ENCODE results near the gene ADCY9.
A peak's percentile ranks its signal among the peaks of the same experiment; 100 is the strongest.

Gene ADCY9

DNA sequence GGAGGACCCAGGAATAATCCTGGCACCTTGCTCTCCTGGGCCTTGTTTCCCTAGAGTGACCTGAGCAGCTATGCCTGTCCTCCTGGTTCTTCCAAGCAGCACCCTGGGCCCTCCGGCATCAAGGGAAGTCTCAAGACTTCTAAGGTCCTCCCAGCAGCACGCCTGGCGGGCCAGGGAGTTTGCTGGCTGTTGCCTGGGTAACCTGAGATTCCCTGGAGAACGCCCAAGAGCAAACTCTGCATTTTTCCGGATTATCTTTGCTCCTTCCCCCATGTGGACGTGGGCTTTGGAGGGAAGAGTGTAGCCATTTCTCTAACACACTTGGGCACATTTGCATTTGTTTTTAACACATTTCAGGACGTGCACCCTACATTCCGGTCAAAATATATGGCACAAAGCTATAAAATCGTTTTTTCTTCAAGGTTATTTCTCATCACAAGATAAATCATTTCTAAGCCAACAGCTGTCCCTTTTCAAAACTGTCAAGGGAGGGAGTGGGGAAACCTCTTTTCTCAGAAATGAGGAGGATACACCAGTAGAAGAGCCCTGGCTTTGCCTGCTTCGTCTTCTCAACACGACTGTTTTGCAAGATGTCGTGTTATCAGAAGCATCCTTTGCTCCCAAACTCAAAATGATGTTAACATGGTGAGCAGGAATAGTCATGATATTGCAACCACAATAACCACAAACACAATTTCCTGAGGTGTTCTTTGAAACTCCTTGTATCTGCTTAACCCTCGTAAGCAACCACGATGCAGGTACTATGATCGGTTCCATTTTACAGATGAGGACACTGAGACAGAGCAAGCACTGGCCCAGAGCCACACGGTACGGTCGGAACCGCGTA is 116.5 kb downstream of the ADCY9 start:
- DNase-seq, result peak; percentile 71

DNA sequence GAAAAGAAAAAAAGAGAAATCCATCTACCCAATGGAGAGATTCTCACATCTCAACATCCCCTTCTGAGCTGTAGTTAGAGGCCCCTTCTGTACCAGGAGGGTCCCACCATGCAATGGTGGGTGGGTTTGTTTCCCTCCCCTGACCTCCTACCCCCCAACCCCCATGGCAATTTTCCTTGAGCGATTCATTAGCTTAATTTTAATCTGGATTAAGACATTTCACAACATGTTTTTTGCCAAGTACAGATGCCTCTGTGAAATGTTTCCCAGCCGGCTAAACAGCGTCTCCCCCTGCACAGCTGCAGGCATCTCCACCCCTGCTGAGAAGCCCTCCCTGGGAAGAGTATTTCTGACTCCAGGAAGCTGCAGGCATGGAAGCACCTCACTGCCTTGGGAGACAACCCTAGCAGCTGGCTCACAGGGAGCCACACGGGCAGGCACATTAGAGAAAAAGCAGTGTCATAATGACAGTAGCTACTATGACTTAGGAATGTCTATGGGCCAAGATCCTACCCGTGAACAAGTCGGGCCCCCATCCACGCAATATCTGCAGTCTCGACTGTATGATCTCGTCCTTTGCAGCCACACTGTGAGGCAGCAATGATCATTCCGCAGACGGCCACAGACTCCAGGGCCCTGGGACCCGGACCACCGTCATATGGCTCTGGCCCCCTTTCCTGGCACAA is 117.3 kb downstream of the ADCY9 start:
- peak; percentile 43 for DNase-seq

DNA sequence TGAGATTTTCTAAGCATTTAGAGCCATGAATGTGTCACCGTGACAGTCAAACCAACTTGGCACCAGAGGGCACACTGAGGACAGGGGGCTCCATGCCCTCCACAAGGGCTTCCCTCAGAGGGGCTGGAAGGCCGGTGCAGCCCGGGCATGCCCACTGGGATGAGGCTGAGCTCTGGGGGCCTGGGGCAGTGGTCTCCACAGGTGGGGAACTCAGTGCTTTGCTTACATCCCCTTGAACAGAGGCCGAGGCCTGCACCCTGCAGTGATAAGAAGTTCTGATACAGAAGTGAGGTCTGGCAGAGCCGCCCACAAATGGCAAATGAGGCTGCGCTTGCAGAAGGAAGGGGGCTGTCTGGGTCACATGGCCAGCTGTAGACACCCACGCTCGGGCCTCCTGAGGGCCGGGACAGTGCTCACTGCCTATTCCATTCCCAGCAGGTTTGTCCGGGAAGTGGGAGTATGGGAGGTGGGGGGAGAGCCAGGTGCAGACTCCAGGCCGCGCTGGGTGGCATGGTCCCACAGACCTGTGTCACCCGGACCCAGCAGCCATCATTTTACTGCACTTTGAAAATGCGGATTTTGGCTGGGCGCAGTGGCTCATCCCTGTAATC is 118.9 kb downstream of the ADCY9 start:
- DNase-seq, result no peak

DNA sequence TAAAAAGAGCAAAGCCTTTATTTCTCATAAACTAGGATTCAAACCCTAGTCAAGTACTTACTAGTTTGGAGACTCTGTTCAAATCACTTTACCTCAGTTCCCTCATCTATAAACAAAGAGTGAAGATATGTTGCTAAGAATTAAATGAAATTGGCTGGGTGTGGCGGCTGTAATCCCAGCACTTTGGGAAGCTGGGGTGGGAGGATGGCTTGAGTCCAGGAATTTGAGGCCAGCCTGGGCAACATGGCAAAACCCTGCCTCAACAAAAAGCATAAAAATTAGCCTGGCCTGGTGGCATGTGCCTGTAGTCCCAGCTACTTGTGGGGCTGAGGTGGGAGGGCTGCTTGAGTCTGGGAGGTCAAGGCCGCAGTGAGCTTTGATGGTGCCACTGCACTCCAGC is 121.2 kb downstream of the ADCY9 start:
- DNase-seq, result no peak

DNA sequence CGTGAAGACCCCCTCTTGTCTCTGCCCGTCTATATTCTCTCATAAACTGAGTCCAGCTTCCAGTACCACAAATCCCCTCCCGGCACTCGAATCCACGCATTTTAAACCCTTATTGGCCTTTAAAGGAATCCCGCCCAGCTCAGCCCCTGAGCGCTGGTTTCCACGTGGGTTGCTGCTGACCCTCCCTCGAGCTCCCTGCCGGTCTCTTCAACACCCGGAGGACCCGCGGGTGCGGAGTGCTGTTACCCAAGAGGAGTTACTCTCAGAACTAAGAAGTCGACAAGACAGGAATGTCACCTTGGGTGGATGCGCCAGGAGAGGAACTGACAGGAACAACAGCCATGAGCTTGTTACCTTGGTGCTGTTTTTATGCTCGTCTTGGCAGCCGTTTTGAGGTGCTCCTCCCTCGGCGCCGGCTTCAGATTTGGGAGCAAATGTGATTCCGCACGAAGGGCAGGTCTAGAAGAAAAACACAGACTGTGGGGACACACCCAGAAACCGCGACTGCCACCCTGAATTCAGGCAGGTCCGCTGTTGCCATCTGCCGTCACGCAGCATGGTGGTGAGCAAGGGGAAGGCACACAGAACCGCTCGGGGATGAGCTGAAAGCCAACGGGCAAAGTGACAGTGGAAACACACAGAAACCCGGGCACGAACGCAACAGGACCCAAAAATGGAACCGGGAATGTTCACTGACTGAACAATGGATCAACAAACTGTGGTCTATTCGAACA is 123.0 kb downstream of the ADCY9 start:
- no peak for DNase-seq

DNA sequence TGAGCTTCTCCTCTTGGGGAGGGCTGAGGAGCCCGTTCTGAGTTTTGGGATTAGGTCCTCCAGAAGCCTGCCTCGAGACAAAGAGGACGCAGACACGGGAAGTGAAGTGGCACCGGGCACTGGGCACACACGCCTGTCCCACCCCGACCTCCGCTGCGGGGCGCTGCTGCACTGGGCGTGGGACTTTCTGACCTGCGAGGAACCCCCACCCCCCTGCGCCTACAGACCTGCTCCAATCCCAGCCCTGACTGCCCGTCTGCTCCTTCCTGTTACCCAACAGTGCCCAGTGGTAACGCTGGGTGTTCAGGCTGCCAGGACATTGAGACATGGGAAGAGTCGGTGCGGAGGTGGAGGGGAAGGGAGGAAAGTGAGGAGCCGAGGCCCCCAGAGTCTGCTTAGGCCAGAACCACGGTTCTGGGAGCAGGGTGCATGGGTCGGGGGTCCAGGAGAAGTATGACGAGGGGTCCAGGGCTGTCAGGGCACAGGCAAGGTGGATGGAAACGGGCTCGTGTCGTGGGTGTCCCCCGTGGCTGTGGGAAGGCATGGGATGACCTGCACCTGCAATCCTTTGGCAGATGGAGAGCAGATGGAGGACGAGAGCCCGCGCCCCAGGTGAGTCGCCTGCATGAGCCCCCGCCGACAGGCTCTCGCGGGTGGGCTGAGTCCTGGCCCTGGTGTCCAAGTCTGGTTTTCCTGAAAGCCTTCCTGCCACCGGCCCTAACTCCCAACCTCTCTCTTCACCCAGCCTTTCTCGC is 123.8 kb downstream of the ADCY9 start:
- DNase-seq, result no peak

DNA sequence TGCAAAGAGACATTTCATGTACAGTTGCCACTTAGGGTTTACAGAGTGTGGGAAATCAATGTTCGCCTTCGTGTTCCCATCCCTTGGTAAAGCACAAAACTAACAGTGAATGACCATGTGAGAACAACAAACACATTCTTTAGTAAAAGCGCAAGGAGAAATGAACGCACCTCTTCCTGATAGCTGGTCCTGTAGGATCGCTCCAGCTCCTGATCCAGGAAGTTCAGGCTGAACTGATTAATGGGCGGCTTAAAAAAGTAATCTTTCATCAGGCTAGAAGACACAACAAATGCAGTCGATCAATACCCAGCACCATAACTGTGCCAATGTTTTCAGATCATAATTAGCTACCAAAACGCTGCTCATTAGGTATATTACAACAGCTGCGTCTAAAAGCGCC is 127.4 kb downstream of the ADCY9 start:
- no peak for DNase-seq

DNA sequence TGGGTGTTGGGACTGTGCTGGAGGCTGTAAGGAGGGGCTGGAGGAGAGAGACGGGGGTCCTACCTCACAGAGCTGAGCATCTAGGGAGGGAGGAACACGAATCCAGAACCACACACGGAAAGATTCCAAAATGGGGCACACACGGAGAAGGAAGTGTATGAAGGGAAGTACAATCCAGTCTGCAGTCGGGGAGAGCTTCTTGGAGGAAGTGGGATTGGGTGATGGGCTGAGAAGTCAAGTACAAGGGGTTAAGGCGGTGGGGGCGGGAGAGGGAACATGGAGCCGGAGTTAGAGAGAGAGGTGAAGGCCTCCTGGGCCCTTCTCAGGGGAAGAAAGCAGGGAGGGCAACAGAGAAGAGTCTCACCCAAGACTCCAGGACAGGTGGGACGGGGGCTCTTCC is 128.2 kb downstream of the ADCY9 start:
- DNase-seq, result no peak

DNA sequence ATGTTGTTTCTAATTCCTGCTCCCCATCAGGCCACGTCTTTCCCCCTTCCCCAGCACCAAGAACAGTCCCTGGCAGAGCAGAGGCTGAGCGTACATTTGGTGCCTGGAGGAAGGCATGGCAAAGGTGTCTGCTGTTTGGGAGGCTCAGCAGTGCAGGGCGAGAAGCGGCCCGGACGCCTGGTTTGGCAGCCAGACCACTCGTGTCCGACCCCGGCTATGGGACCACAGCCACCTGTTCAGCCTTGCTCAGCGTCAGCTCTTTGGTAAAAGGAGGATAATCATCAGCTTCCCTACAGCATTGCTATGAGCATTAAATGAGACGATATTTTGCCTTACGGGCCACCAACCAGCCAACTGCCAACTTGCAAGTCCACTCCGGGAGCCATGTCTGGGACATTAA is 129.0 kb downstream of the ADCY9 start:
- no peak for DNase-seq

DNA sequence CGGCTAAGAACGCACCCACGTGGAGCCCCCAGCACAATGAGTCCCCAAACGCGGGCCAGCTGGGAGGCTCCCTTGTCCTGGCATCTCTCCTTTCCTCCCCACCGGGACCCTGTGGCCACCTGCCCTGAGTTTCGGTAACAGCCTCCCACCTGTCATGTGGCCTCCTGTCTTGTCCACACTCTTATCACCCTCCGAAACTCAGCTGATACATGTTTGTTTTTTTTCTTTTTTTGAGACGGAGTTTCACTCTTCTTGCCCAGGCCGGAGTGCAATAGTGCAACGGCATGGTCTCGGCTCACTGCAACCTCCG is 130.1 kb downstream of the ADCY9 start:
- DNase-seq, result no peak

DNA sequence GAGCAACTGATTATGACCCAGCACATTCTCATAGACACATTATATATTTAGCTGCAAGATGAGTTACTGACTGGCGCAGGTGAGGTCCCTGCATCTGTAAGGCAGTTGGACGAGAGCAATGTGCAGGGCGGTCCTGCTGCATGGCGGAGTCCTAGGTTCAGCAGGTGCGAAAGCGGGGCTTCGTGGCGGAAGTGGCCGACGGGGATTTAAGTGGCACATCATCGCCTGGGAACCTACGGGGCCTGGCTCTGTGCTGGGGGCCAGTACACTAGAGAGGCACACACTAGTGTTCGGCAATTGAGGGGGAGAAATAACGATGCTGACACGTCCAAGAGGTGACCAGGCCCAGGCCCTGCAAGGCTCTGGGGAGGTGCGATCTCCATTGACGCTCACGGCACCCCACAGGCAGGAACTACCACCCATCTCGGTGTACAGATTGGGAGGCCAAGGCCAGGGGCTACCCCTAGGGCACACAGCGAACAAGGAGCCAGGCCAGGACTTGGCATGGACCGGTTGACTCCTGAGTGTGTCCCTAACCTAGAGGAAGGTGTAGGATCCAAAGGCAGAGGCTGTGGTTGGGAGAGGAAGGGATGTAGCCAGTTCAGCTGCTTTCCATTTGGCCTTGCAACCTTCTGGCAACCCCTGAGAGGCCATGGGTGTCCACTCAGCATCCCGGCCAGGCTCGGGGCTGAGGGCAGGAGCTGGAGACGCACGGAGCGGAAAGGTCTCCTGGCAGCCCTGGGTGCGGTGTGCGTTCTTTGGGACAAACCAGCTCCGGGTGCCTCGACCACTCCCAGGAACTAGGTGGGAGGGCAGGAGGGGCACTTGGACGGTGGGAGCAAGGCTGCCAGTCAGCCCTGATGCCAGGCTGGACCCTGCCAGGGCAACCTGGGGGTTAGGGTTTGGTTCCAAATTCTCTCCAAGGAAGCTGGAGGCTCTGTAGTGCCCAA is 131.9 kb downstream of the ADCY9 start:
- no peak for DNase-seq

DNA sequence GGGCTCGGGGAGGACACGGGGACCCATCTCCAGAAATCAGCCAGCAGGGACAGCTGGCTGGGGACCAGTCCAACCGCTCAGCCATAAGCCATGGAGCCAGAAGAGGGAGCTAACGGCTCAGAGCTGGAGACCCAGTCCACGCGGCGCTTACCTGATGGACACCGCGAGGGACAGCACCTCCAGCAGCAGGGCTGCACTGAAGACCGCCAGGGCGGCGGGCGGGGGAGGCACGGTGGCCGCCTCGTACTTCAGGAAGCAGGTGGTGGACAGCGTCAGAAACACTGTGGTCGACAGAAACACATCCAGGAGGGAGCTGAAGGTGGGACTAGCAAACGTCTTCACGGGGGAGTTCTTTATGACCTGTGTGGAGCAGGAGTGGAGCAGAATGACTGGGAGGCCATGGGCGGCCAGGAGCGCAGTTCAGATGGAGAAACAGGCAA is 133.1 kb downstream of the ADCY9 start:
- peak; percentile 69 for DNase-seq

DNA sequence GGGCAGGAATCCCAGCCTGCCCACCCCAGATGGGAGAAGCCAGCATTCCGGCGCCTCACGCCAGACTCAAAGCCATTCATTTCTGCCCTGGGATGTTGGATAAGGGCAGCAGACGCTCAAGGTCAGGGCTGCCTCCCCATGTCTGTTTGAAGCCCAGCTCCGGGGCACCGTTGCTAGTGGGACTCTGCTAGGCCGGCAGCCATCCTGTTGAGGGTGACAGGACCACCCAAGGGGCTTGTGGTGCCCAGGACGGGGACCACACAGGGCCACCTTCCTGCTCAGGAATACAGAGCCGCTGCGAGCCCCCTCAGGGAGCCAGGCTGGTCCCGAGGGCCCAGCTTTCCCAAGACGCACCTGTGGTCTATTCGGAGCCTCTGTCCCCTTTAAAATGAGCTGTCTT is 134.0 kb downstream of the ADCY9 start:
- DNase-seq, result no peak

DNA sequence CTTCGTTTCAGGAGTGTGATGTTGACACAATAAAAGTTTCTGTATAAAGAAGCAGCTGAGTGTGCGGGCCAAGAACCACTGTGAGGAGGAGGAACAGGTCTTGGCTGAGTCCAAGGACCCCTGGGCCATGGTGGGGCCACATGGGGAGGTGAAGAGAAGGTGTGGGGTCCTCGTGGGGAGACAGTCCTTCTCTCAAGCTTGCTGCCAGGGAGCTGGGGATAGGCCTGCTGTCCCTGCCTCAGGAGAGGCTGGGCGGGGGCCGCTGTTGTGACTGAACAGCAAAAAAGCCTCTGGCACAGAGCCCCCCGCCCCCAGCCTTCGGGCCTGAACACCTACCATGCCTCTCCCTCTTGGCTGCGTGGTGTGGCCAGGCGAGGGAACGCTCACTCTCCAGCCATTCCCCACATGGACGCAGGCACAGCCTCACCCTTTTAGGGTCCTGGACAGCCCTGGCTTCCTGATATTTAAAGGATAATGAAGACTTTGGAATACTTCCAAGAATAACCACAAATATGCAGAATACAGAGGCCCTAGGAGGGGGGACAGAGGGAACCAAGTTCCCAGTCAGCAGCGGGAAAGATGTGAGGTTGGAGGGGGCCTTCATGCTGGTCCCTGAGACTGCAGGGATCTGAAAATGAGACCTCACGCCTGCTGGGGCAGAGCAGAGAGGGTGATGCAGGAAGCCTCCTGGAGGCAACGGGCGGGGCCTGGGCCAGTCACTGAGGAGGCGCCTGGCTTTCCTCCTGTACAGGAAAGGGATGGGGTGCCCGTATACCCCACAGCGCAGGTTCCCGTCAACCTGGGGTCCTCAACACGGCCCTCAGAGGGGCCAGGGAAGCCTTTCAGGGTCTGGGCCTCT is 135.8 kb downstream of the ADCY9 start:
- DNase-seq, result peak; percentile 92

DNA sequence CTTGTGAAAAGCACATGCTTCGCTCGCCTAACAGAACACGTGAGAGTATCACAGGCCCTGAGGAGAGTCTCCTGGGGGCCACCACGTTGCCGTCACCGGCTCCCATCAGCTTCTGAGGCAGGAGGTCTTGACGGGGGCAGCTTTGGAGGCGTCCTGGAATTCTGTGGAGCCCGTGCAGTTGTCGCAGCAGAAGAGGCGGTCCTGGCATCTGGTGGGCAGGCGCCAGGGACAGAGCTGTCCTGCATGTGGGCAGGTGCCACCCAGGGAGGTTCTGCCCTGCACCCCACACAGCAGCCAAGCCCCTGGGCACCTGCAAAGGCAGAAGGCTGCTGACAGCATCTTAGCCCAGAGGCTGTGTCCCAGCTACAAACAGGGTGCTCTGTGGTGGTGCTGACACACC is 136.7 kb downstream of the ADCY9 start:
- no peak for DNase-seq

DNA sequence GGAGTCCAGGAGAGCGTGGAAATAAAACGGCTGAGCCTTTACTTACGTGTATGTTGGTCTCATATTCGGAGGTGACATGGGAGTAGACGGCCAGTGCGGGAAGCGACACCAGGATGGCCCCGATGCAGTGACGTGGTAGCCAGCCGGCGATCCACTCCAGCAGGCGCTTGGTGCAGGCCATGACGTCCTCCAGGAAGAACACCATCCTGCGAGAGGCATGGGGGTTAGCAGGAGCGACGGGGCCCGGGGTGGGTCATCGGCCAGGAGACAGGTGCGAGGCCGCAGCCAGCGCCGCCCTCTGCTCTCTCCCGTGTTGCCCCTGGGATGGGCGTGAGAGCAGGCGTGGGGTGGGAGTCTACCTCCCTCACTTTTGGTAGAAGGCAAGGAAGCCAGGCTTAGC is 137.2 kb downstream of the ADCY9 start:
- no peak for DNase-seq

DNA sequence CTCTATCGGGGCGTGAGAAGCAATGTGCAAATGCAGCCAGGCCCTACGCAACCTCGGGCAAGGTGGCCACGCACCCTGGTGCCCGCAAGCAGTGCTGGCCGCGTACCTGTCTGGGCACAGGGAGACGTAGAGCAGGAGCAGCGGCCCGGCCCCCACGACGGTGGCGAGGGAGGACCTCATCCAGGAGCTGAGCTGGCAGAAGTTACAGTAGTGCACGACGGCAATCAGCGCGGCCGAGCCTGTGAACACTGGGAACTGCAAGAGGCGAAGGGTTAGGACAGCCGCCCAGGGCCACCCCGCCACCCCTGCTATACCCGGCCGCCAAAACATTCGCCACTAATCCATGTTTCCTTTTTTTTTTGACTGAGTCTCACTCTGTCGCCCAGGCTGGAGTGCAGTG is 138.9 kb downstream of the ADCY9 start:
- no peak for DNase-seq

DNA sequence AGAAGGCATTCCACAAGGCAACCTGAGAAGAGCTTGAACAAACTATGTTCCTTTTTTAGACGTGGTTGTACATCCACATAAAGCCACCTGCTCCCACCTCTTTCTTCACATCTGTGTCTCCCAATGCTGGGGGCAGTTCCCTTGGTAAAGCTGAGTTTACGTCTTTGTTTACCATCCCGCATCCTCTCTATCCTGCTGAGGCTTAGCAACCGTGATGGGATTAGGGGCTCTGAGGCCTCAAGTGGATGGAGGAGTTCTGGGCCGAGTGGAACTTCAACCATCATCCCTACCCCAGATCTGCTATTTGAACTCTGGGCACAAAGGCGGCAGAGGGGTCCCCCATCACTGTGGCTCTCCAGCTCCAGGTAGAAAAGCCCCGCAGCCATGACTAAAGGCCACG is 141.5 kb downstream of the ADCY9 start:
- no peak for DNase-seq

DNA sequence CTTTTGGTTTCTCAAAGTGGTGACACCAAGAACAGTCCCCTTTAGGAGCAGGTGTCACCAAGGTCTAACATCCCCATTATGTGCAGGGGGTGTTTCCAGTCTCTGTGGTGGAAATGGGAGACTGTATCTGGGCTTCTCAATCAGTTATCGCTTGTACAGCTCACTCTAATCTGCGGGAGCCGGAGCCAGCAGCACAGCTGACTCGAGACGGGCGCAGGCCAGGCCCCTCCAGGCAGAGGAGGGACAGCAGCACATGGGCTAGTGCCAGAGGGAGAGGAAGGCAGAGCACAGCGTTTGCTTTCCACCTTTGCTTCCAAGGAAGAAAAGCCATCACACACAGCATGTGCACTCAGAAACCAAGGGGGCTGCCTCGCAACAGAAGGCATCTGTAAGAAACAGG is 144.5 kb downstream of the ADCY9 start:
- DNase-seq, result no peak

DNA sequence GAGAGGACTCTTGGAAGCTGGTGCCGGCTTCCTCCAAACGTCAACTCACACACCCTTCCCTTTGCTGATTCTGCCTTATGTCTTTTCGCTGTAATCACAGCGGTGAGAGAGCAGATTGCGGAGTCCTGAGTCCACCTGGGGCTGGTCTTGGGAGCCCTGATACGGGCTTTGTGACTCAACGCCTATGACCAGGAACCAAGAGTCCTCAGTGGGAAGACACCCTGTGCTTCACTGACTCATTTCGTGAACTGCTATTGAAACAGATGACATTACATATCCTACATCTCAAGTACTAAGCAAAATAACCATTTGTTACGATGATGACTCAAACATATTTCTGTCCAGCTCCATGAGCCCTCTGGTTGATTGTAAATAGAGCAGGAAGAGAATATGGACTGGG is 145.0 kb downstream of the ADCY9 start:
- DNase-seq, result peak; percentile 74

DNA sequence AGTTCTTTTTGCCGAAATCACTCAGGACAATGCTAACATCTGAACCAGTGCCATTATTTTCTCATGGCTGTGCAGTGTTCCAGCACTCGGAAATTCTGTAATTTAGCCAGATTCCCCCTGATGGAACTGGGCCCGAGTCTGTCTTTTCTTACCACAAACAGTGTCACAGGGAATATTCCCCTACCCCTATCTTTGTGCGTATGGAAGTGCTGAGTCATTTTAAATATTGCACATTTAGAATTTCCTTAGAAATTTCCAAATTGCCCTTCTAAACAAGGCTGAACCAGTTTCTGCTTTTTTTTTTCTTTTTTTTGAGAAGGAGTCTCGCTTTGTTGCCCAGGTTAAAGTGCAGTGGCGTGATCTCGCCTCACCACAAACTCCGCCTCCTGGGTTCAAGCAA is 147.7 kb downstream of the ADCY9 start:
- DNase-seq, result no peak

Measured in fibroblast of upper back skin (primary cell).